Osteoblast (primary cell): ENCODE results near the gene ZBED1. TPM values are rescaled to one million over a fixed set of nuclear protein-coding genes. Genes with fewer than 3 reads are reported as not detected.
A peak's percentile ranks its signal among the peaks of the same experiment; 100 is the strongest.

Experiments used
- DNase-seq: peaks from one replicate; pipeline ENCODE4 v3.0.0; 2011; ENCODE audit warnings: low spot score, mixed read lengths; ENCODE audit not compliant: insufficient read length; ENCODE audit errors: missing footprints
- H2AFZ ChIP-seq: 2 replicates; pipeline ENCODE4 v1.6.0; 2011; ENCODE audit warnings: mild to moderate bottlenecking, low read length
- H3K27ac ChIP-seq: 2 replicates; pipeline ENCODE4 v1.5.1; 2011; ENCODE audit warnings: mild to moderate bottlenecking, low read depth, low read length, moderate library complexity
- H3K27me3 ChIP-seq: 2 replicates; pipeline ENCODE4 v1.6.0; 2012; ENCODE audit warnings: mild to moderate bottlenecking, control low read depth, inconsistent platforms, low read length, moderate library complexity; ENCODE audit not compliant: insufficient read depth
- H3K36me3 ChIP-seq: 2 replicates; pipeline ENCODE4 v1.5.1; 2011; ENCODE audit warnings: mild to moderate bottlenecking, low read length, control low read depth, moderate library complexity; ENCODE audit not compliant: insufficient read depth
- H3K4me1 ChIP-seq: 2 replicates; pipeline ENCODE4 v1.5.1; 2011; ENCODE audit warnings: mild to moderate bottlenecking, low read length, control low read depth, moderate library complexity; ENCODE audit not compliant: insufficient read depth
- H3K4me2 ChIP-seq: 2 replicates; pipeline ENCODE4 v1.6.0; 2011; ENCODE audit warnings: mild to moderate bottlenecking, low read length; ENCODE audit not compliant: insufficient read depth
- H3K4me3 ChIP-seq: fragments of 200-600 bp; sonication (generic); 3 replicates; pipeline ENCODE4 v1.5.1; 2012; ENCODE audit warnings: mild to moderate bottlenecking, low read length, inconsistent platforms; ENCODE audit not compliant: insufficient read depth
- H3K79me2 ChIP-seq: 2 replicates; pipeline ENCODE4 v1.6.0; 2012; ENCODE audit warnings: mild to moderate bottlenecking, low read length, control low read depth, inconsistent platforms; ENCODE audit not compliant: insufficient read depth
- H3K9me3 ChIP-seq: 2 replicates; pipeline ENCODE4 v1.5.1; 2011; ENCODE audit warnings: low read depth, low read length, control low read depth
- H4K20me1 ChIP-seq: 2 replicates; pipeline ENCODE4 v1.6.0; 2012; ENCODE audit warnings: mild to moderate bottlenecking, low read length, control low read depth; ENCODE audit not compliant: insufficient read depth
- CTCF ChIP-seq: IDR thresholded peaks from 2 replicates; pipeline ENCODE4 v1.5.1; 2011; ENCODE audit warnings: mild to moderate bottlenecking, low read depth, low read length, moderate library complexity; ENCODE audit errors: extremely low read depth
- total RNA-seq: library from RNA; depleted of rRNA; stranded (reverse); fragments of >200 nt; gene quantifications from 2 replicates; pipeline ENCODE4 v1.2.3, GENCODE V29; 2012

Gene ZBED1
- total RNA-seq, 1 donor = 57.2 TPM

DNA sequence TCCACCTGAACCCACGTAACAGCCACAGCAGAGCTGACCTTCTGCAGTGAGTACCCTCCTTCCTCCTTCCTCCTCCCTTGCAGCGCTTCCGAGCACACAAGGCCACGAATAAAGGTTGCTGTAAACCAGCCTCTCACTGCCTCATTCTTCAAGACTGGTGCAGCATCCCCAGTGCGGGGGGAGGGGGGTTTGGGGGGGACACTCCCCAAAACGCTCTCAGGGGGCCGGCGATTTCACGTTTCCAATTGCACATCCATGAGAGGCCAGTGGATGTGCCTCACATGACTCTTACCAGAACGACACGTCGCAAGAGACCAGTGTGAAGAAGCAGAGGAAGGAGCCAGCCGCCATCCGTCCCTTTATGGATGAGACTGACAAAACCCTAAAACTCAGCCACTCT is 5.2 kb downstream of the ZBED1 start:
- no peaks in the 10 kb centered on the region for H3K27me3 ChIP-seq
- DNase-seq = no peak
- peaks cover 29% of the 10 kb centered on the region for H3K4me1 ChIP-seq
- no peak for TF ChIP-seq CTCF
- H4K20me1 ChIP-seq = peaks cover 28% of the 10 kb centered on the region
- H3K27ac ChIP-seq = no peak overlapping the region
- H3K4me3 ChIP-seq = no peak overlapping the region
- no peak overlapping the region for H3K4me2 ChIP-seq
- no peak overlapping the region for H2AFZ ChIP-seq
- peaks cover 8% of the 10 kb centered on the region for H3K36me3 ChIP-seq
- H3K9me3 ChIP-seq = no peaks in the 10 kb centered on the region
- peaks cover 76% of the 10 kb centered on the region for H3K79me2 ChIP-seq

DNA sequence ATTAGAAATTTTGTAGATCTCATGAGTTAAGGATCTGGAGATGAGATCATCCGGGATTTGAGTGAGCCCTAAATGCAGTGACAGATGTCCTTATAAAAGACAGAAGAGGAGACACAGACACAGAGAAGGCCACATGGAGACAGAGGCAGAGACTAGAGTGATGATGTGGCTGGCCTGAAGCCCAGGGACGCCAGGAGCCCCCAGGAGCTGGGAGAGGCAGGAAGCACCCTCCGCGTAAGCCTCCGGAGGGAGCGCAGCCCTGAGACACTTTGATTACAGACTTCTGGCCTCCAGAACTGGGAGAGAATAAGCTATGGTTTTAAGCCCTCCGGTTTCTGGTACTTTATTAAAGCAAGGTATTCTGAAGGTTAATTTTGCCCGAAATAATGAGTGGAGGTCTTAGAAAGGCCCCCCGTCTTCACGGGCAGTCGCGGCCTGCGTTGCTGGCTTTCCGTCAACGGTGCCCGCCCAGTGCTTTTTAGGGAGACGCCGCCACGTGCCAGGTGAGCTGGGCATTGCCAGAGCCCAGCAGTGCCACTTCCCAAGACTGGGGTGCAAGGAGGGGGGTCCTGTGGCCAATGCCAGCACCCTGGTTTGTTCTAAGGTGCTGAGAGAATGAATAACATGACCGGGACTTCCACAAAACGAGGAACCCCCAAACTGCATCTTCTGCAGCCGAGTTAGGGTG is 8.1 kb downstream of the ZBED1 start:
- Histone ChIP-seq H3K79me2 (peaks cover 68% of the 10 kb centered on the region), H3K27me3 (no peaks in the 10 kb centered on the region), H3K4me1 (peaks cover 6% of the 10 kb centered on the region), H2AFZ (no peak overlapping the region), H3K36me3 (peaks cover 33% of the 10 kb centered on the region), H4K20me1 (peaks cover 23% of the 10 kb centered on the region), H3K4me2 (no peak overlapping the region), H3K9me3 (no peaks in the 10 kb centered on the region), H3K27ac (no peak overlapping the region), H3K4me3 (no peak overlapping the region)
- no peak for TF ChIP-seq CTCF
- DNase-seq = no peak

GRCh38 chrX:2490634-2491033 is 10.1 kb downstream of the ZBED1 start:
- Histone ChIP-seq H3K36me3 (peaks cover 39% of the 10 kb centered on the region), H3K4me2 (no peak overlapping the region), H3K4me3 (no peak overlapping the region), H2AFZ (no peak overlapping the region), H3K79me2 (peaks cover 60% of the 10 kb centered on the region), H3K9me3 (no peaks in the 10 kb centered on the region), H3K4me1 (no peaks in the 10 kb centered on the region), H3K27me3 (no peaks in the 10 kb centered on the region), H3K27ac (no peak overlapping the region), H4K20me1 (peaks cover 23% of the 10 kb centered on the region)
- TF ChIP-seq CTCF = no peak
- peak; percentile 26 for DNase-seq

DNA sequence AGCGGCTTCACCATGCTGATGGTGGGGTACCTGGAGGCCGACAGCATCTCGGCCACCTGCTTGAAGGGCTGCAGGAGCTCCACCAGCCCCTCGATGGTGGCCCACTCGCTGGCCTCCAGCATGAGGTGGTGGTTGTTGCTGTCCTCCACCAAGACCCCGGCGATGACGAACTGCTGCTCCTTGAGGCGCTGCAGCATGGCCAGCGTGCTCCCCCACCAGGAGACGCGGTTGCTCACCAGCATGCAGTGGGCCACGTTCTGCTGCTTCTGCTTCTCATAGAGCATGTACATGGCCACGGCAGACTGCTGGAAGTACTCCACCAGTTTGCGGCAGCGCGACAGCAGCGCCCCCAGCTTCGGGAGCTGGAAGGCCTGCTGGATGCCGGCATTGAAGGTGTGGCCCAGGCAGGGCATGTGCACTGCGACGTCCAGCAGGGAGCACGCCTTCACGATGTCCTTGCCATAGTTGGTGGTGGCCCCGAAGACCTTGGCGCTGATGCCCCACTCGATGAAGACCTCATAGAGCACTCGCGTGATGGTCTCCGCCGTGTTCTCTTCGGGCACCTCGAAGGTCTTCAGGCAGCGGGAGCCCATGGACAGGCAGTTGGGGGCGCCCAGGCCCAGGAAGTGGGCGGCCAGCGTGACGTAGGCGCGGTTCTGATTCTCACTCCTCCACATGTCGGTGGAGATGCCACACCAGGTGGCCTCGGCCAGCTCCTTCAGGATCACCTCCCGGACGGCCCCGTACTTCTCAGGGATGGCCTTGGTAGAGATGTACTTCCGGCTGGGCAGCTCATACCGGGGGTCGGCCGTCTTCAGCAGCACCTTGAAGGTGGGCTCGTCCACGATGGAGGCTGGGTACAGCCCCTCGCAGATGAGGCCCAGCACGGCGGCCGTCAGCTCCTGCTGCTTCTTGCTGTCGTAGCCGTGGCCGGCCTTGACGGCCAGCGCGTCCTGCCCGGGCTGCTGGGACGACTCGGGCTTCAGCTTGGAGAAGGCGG is 11.0 kb downstream of the ZBED1 start:
- Histone ChIP-seq H3K79me2 (peaks cover 57% of the 10 kb centered on the region), H2AFZ (no peak overlapping the region), H3K27ac (no peak overlapping the region), H3K4me3 (no peak overlapping the region), H4K20me1 (peaks cover 23% of the 10 kb centered on the region), H3K9me3 (no peaks in the 10 kb centered on the region), H3K4me2 (no peak overlapping the region), H3K27me3 (no peaks in the 10 kb centered on the region), H3K4me1 (no peaks in the 10 kb centered on the region), H3K36me3 (peaks cover 39% of the 10 kb centered on the region)
- TF ChIP-seq CTCF = no peak
- DNase-seq = peak; percentile 53
